H1 (cell line): Measurements from ENCODE around the gene PIP5K1B. TPM values are rescaled to one million over a fixed set of nuclear protein-coding genes. Genes with fewer than 3 reads are reported as not detected.

Experiments used
- CTCF ChIA-PET: fragments of 300-600 bp; sonication (Branson Sonifier 250); formaldehyde crosslinking; loops from one replicate; lab custom pipeline; 2021; ENCODE audit not compliant: partially characterized antibody; lab: Charles Lee
- POLR2A ChIA-PET: fragments of 300-600 bp; sonication (Branson Sonifier 250); formaldehyde crosslinking; loops from one replicate; lab custom pipeline; 2021; ENCODE audit warnings: inconsistent platforms; ENCODE audit not compliant: partially characterized antibody; lab: Charles Lee
- DNase-seq, 2 experiments: peaks; one replicate each; pipeline versions ENCODE4 v3.0.0 to v3.0.0-alpha.2; 2010 to 2022; ENCODE audit warnings: low spot score in 2 of 2, low read depth in 1 of 2, mixed read lengths in 1 of 2
- FAIRE-seq: peaks from 2 replicates; lab custom pipeline; 2011; peaks lifted over from hg19 to GRCh38; lab: Jason Lieb, UNC
- H2AFZ ChIP-seq: 2 replicates; pipeline ENCODE4 v1.8.1; 2012; ENCODE audit warnings: low read length, inconsistent platforms
- H2AK5ac ChIP-seq: 2 replicates; pipeline ENCODE4 v1.6.1; 2013; ENCODE audit warnings: low read depth, low read length
- H2BK120ac ChIP-seq: replicated peaks from 2 replicates; pipeline ENCODE3; 2013; ENCODE audit warnings: low read depth, low read length, inconsistent platforms
- H2BK12ac ChIP-seq: 2 replicates; pipeline ENCODE4 v1.6.1; 2013; ENCODE audit warnings: low read depth, low read length
- H2BK15ac ChIP-seq: 2 replicates; pipeline ENCODE4 v1.6.1; 2013; ENCODE audit warnings: low read length
- H2BK20ac ChIP-seq: 2 replicates; pipeline ENCODE4 v1.6.1; 2013; ENCODE audit warnings: low read length
- H2BK5ac ChIP-seq: 2 replicates; pipeline ENCODE4 v1.6.1; 2013; ENCODE audit warnings: low read depth, low read length
- H3K14ac ChIP-seq: 2 replicates; pipeline ENCODE4 v1.6.1; 2013; ENCODE audit warnings: inconsistent platforms; ENCODE audit not compliant: insufficient read length
- H3K18ac ChIP-seq: 2 replicates; pipeline ENCODE4 v1.6.1; 2013; ENCODE audit warnings: low read length; ENCODE audit errors: extremely low read depth
- H3K23ac ChIP-seq: 2 replicates; pipeline ENCODE4 v1.6.1; 2013; ENCODE audit warnings: inconsistent platforms; ENCODE audit not compliant: insufficient read length
- H3K23me2 ChIP-seq: 2 replicates; pipeline ENCODE4 v1.6.1; 2013; ENCODE audit warnings: low read depth, low read length
- H3K27ac ChIP-seq: 2 replicates; pipeline ENCODE4 v1.6.1; 2011; ENCODE audit warnings: low read depth, low read length, inconsistent platforms
- H3K27me3 ChIP-seq, 4 experiments: replicated peaks in 1 of 4; 1 replicate in 1 of 4; 2 replicates in 3 of 4; pipeline versions ENCODE4 v1.6.1 to v1.8.1; 2011 to 2013; ENCODE audit warnings: low read length in 3 of 4, mild to moderate bottlenecking in 3 of 4, inconsistent platforms in 2 of 4, mixed read lengths in 2 of 4, moderate library complexity in 1 of 4; ENCODE audit not compliant: control insufficient read depth in 3 of 4, insufficient read depth in 3 of 4; ENCODE audit errors: extremely low read depth in 1 of 4
- H3K36me3 ChIP-seq, 4 experiments: 2 replicates each; pipeline versions ENCODE4 v1.6.1 to v1.8.1; 2011 to 2013; ENCODE audit warnings: mild to moderate bottlenecking in 4 of 4, low read length in 3 of 4, moderate library complexity in 2 of 4, control low read depth in 1 of 4, inconsistent platforms in 1 of 4; ENCODE audit not compliant: insufficient read depth in 4 of 4, control insufficient read depth in 2 of 4
- H3K4ac ChIP-seq: replicated peaks from 2 replicates; pipeline ENCODE3; 2013; ENCODE audit warnings: low read length, low read depth, mixed read lengths, inconsistent platforms; ENCODE audit not compliant: insufficient read length
- H3K4me1 ChIP-seq, 4 experiments: replicated peaks in 1 of 4; 1 replicate in 1 of 4; 2 replicates in 3 of 4; pipeline versions ENCODE4 v1.6.1 to v1.8.1; 2011 to 2013; ENCODE audit warnings: low read length in 3 of 4, inconsistent platforms in 2 of 4, mixed read lengths in 1 of 4; ENCODE audit not compliant: insufficient read depth in 4 of 4, control insufficient read depth in 3 of 4
- H3K4me2 ChIP-seq, 2 experiments: 2 replicates each; pipeline versions ENCODE4 v1.6.1 to v1.8.1; 2011 to 2013; ENCODE audit warnings: low read depth in 2 of 2, low read length in 2 of 2, control low read depth in 1 of 2, inconsistent platforms in 1 of 2, mild to moderate bottlenecking in 1 of 2; ENCODE audit not compliant: insufficient read depth in 1 of 2
- H3K4me3 ChIP-seq, 4 experiments: fragments of 200-600, 300-600 bp in 1 of 4; sonication (generic), shearing (Covaris generic), sonication (Bioruptor Twin) in 1 of 4; 2 replicates each; pipeline versions ENCODE4 v1.5.1 to v1.8.1; 2011 to 2016; ENCODE audit warnings: low read length in 4 of 4, low read depth in 3 of 4, control low read depth in 2 of 4, inconsistent platforms in 2 of 4, mild to moderate bottlenecking in 2 of 4, mixed read lengths in 1 of 4, moderate library complexity in 1 of 4; ENCODE audit not compliant: insufficient read depth in 2 of 4; ENCODE audit errors: extremely low read depth in 1 of 4
- H3K56ac ChIP-seq: replicated peaks from 2 replicates; pipeline ENCODE3; 2013; ENCODE audit warnings: low read depth, mild to moderate bottlenecking, mixed read lengths, low read length, inconsistent platforms; ENCODE audit not compliant: insufficient read length
- H3K79me1 ChIP-seq: 2 replicates; pipeline ENCODE4 v1.6.1; 2013; ENCODE audit warnings: low read depth, low read length, control low read depth
- H3K79me2 ChIP-seq, 2 experiments: 2 replicates each; pipeline versions ENCODE4 v1.6.1 to v1.8.1; 2012 to 2013; ENCODE audit warnings: low read length in 2 of 2, mild to moderate bottlenecking in 2 of 2, inconsistent platforms in 1 of 2; ENCODE audit not compliant: insufficient read depth in 2 of 2, control insufficient read depth in 1 of 2
- H3K9ac ChIP-seq, 4 experiments: replicated peaks in 1 of 4; 1 replicate in 1 of 4; 2 replicates in 3 of 4; pipeline versions ENCODE4 v1.6.1 to v1.8.1; 2011 to 2013; ENCODE audit warnings: low read depth in 3 of 4, low read length in 3 of 4, control low read depth in 2 of 4, mild to moderate bottlenecking in 2 of 4, moderate library complexity in 2 of 4, inconsistent platforms in 1 of 4; ENCODE audit errors: extremely low read depth in 1 of 4
- H3K9me3 ChIP-seq, 2 experiments: 2 replicates each; pipeline versions ENCODE4 v1.6.1 to v1.8.1; 2012 to 2013; ENCODE audit warnings: mild to moderate bottlenecking in 2 of 2, moderate library complexity in 2 of 2, control low read depth in 1 of 2, inconsistent platforms in 1 of 2, low read depth in 1 of 2, low read length in 1 of 2, mixed read lengths in 1 of 2; ENCODE audit not compliant: insufficient read depth in 2 of 2
- H4K20me1 ChIP-seq, 2 experiments: replicated peaks in 1 of 2; 2 replicates each; pipeline versions ENCODE3 to v1.8.1; 2011 to 2013; ENCODE audit warnings: inconsistent platforms in 2 of 2, low read length in 2 of 2, mild to moderate bottlenecking in 1 of 2; ENCODE audit not compliant: insufficient read depth in 2 of 2, control insufficient read depth in 1 of 2
- H4K5ac ChIP-seq: 2 replicates; pipeline ENCODE4 v1.6.1; 2013; ENCODE audit warnings: low read length, low read depth, mixed read lengths, inconsistent platforms; ENCODE audit not compliant: insufficient read length
- H4K8ac ChIP-seq: 2 replicates; pipeline ENCODE4 v1.8.0; 2013; ENCODE audit warnings: mild to moderate bottlenecking, moderate library complexity, low read length, inconsistent platforms; ENCODE audit not compliant: insufficient read depth; ENCODE audit errors: extremely low read depth
- H4K91ac ChIP-seq: replicated peaks from 2 replicates; pipeline ENCODE3; 2013; ENCODE audit warnings: low read length, mixed read lengths, inconsistent platforms; ENCODE audit not compliant: insufficient read length
- ATF3 ChIP-seq: IDR thresholded peaks from 2 replicates; pipeline ENCODE4 v1.6.1; 2011; ENCODE audit warnings: low read depth, mild to moderate bottlenecking, low read length; ENCODE audit not compliant: insufficient read depth
- BACH1 ChIP-seq: IDR thresholded peaks from 2 replicates; pipeline ENCODE4 v1.6.1; 2012; ENCODE audit warnings: low read length, improper control_type of control experiment
- CBX5 ChIP-seq: fragments of 300-800, 300-1000 bp; sonication (generic); IDR thresholded peaks from 2 replicates; pipeline ENCODE4 v1.7.1; 2016; ENCODE audit warnings: antibody characterized with exemption, low read length, low read depth
- CHD1 ChIP-seq: IDR thresholded peaks from 2 replicates; pipeline ENCODE4 v1.6.1; 2012; ENCODE audit warnings: low read depth, low read length, improper control_type of control experiment
- CHD2 ChIP-seq: IDR thresholded peaks from 2 replicates; pipeline ENCODE4 v1.6.1; 2012; ENCODE audit warnings: low read length, improper control_type of control experiment
- CREB1 ChIP-seq: IDR thresholded peaks from 2 replicates; pipeline ENCODE4 v1.6.1; 2012; ENCODE audit warnings: inconsistent platforms
- MAX ChIP-seq: IDR thresholded peaks from 2 replicates; pipeline ENCODE4 v1.6.1; 2012; ENCODE audit warnings: inconsistent platforms
- NRF1 ChIP-seq: IDR thresholded peaks from 2 replicates; pipeline ENCODE4 v1.6.1; 2011; ENCODE audit warnings: mild to moderate bottlenecking, low read depth, low read length, improper control_type of control experiment
- POLR2A ChIP-seq, 2 experiments: IDR thresholded peaks; 1 replicate in 1 of 2; 2 replicates in 1 of 2; pipeline ENCODE4 v1.6.1; 2011; ENCODE audit warnings: low read depth in 2 of 2, low read length in 2 of 2, mild to moderate bottlenecking in 2 of 2; ENCODE audit errors: control extremely low read depth in 1 of 2
- POLR2AphosphoS5 ChIP-seq: IDR thresholded peaks from 2 replicates; pipeline ENCODE4 v1.6.1; 2011; ENCODE audit warnings: low read depth, low read length
- RBBP5 ChIP-seq: IDR thresholded peaks from 2 replicates; pipeline ENCODE4 v1.7.1; 2012; ENCODE audit warnings: low read depth, mild to moderate bottlenecking, inconsistent platforms, low read length, moderate library complexity, borderline replicate concordance
- SP2 ChIP-seq: IDR thresholded peaks from 2 replicates; pipeline ENCODE4 v1.6.1; 2012; ENCODE audit warnings: mild to moderate bottlenecking, low read length, inconsistent platforms
- WGBS, 2 experiments: shearing (Covaris generic) in 1 of 2; methylation state at CpG; one replicate each; pipeline versions ENCODE4 v1.1.6 to v1.1.7; 2013 to 2015; ENCODE audit warnings: low lambda C conversion rate in 2 of 2, mixed read lengths in 2 of 2, inconsistent platforms in 1 of 2, low coverage in 1 of 2, missing lambda C conversion rate in 1 of 2; ENCODE audit not compliant: insufficient replicate concordance in 2 of 2, insufficient coverage in 1 of 2, insufficient read length in 1 of 2; ENCODE audit errors: extremely low coverage in 1 of 2, missing lambda C conversion rate in 1 of 2; 5-methylcytosine and 5-hydroxymethylcytosine counted together
- polyA plus RNA-seq, 7 experiments: library from polyadenylated mRNA; depleted of rRNA in 3 of 7; stranded (reverse) in 5 of 7; unstranded in 2 of 7; fragments of >200 nt in 5 of 7; fragments of 200-250 nt in 2 of 7; gene quantifications; 1 replicate in 5 of 7; 2 replicates in 1 of 7; 4 replicates in 1 of 7; pipeline versions ENCODE4 v1.2.1 to v1.2.3, GENCODE V29; 2011 to 2013; ENCODE audit warnings: missing spikeins in 2 of 7, mixed read lengths in 2 of 7
- total RNA-seq: library from RNA; stranded (reverse); fragmentation: NEBNext Ultra II Directional; extraction: Animal tissue kit (Norgen Biotek cat#: 25700); gene quantifications from 2 replicates; pipeline ENCODE4 v1.2.1, GENCODE V29; 2021

Gene PIP5K1B
- total and polyA plus RNA-seq, 2 of the 8 experiments (the other 6 are each of a cell fraction or from before 2014, with no cell fraction given): 4.7 to 7.7 TPM

GRCh38 chr9:68715181-68715456 is 10.1 kb downstream of the PIP5K1B start:
- H4K5ac ChIP-seq: no peak overlapping the region
- ChIA-PET CTCF (interaction anchor here (1.0 kb wide), 1 partner anchor 13 kb away, joined by 3 read pairs; no protein-coding TSS in a partner anchor), POLR2A (no interaction called here)
- H3K4me1 ChIP-seq: no peaks in the 10 kb centered on the region
- TF ChIP-seq CHD1 (no peak), CHD2 (no peak), RBBP5 (no peak), MAX (no peak), POLR2AphosphoS5 (no peak), ATF3 (no peak), CBX5 (no peak), CREB1 (no peak), POLR2A (IDR thresholded peaks at IDR 0.05; ENCODE audit: control extremely low read depth in 1 of 2, low read depth in 2 of 2, low read length in 2 of 2) (no peak), SP2 (no peak), BACH1 (no peak), NRF1 (no peak)
- H4K20me1 ChIP-seq: no peaks in the 10 kb centered on the region
- no peak overlapping the region for H3K4ac ChIP-seq
- no peak overlapping the region for H2AFZ ChIP-seq
- WGBS, 2 experiments: 96% methylated on average over 2 of the region's 2 CpGs; no CpG with 5 or more reads in 1 of the 2 experiments
- H3K23me2 ChIP-seq: no peaks in the 10 kb centered on the region
- no peak for FAIRE-seq
- no peak overlapping the region for H3K56ac ChIP-seq
- H4K8ac ChIP-seq: no peak overlapping the region
- H3K9ac ChIP-seq: no peak overlapping the region
- no peak overlapping the region for H3K23ac ChIP-seq
- no peak overlapping the region for H2BK120ac ChIP-seq
- no peak overlapping the region for H3K18ac ChIP-seq
- no peak overlapping the region for H3K14ac ChIP-seq
- no peak overlapping the region for H2AK5ac ChIP-seq
- no peaks in the 10 kb centered on the region for H3K27me3 ChIP-seq
- no peak overlapping the region for H3K27ac ChIP-seq
- no peaks in the 10 kb centered on the region for H3K9me3 ChIP-seq
- no peak overlapping the region for H2BK5ac ChIP-seq
- no peak for DNase-seq
- no peak overlapping the region for H3K4me2 ChIP-seq
- no peak overlapping the region for H2BK20ac ChIP-seq
- H2BK12ac ChIP-seq: no peak overlapping the region
- H4K91ac ChIP-seq: no peak overlapping the region
- no peaks in the 10 kb centered on the region for H3K36me3 ChIP-seq
- 0 out of 4 replicates have a peak, but pooled peaks cover 0 to 2% of the 10 kb centered on the region in 2 experiments for H3K79me2 ChIP-seq
- H3K79me1 ChIP-seq: no peaks in the 10 kb centered on the region
- no peak overlapping the region for H2BK15ac ChIP-seq
- H3K4me3 ChIP-seq: no peak overlapping the region
